Colonic mucosa (tissue), 4 donors: ENCODE measurements around the gene PCCA. TPM values are rescaled to one million over a fixed set of nuclear protein-coding genes. Genes with fewer than 3 reads are reported as not detected.
A peak's percentile ranks its signal among the peaks of the same experiment; 100 is the strongest.

Source experiments
- DNase-seq: peaks from one replicate; pipeline ENCODE4 v3.0.0-alpha.2; 2020
- H3K27ac ChIP-seq: fragments of 200-600 bp; one replicate; pipeline ENCODE4 v1.8.0; 2021
- H3K27me3 ChIP-seq: fragments of 200-600 bp; one replicate; pipeline ENCODE4 v1.8.0; 2021
- H3K36me3 ChIP-seq: fragments of 200-600 bp; one replicate; pipeline ENCODE4 v1.8.0; 2021
- H3K4me1 ChIP-seq: fragments of 200-600 bp; one replicate; pipeline ENCODE4 v1.8.0; 2021; ENCODE audit warnings: mild to moderate bottlenecking
- H3K4me3 ChIP-seq: fragments of 200-600 bp; one replicate; pipeline ENCODE4 v1.8.0; 2021
- H3K9ac ChIP-seq, 2 donors: one replicate each; pipeline ENCODE4 v1.7.0; 2013; ENCODE audit warnings: control low read depth in 2 of 2, low read depth in 2 of 2, low read length in 2 of 2
- H3K9me3 ChIP-seq: fragments of 200-600 bp; one replicate; pipeline ENCODE4 v1.8.0; 2021
- CTCF ChIP-seq: fragments of 200-600 bp; IDR thresholded peaks from one replicate; pipeline ENCODE4 v1.8.0; 2022; ENCODE audit warnings: antibody characterized with exemption, mild to moderate bottlenecking
- intact Hi-C: fragments of 100-400 bp; cut with DNase I; formaldehyde crosslinking; loops from one replicate; pipeline ENCODE4 v1.14.1; 2022
- total RNA-seq, 2 donors: library from RNA; stranded (reverse); fragmentation: NEBNext Ultra II Directional in 1 of 2; extraction: Animal tissue kit (Norgen Biotek cat#: 25700) in 1 of 2; gene quantifications; one replicate each; pipeline ENCODE4 v1.2.1, GENCODE V29; 2021
- donor health status: healthy.
- donor health status: DM: no; HTN: no; CAD: no.
- donor health status: DM: no; HTN: no; CAD: no.

PCCA gene
- total RNA-seq, 2 donors from 2014 or later, result 65.5 to 109 TPM

- intact Hi-C loops, result no loop called here
- no peak for TF ChIP-seq CTCF
- no peaks in the 10 kb centered on the region for H3K4me1 ChIP-seq
- no peaks in the 10 kb centered on the region for H3K36me3 ChIP-seq
- H3K9me3 ChIP-seq, result no peaks in the 10 kb centered on the region
- no peak for DNase-seq
- no peaks in the 10 kb centered on the region for H3K27me3 ChIP-seq
- no peak overlapping the region for H3K27ac ChIP-seq
- no peak overlapping the region for H3K4me3 ChIP-seq
- no peak overlapping the region for H3K9ac ChIP-seq
These were observed 388.1 kb downstream of the PCCA start for GRCh38 chr13:100476963-100477362.

- no peaks in the 10 kb centered on the region for H3K4me1 ChIP-seq
- H3K9ac ChIP-seq, result no peak overlapping the region
- no peaks in the 10 kb centered on the region for H3K36me3 ChIP-seq
- H3K27me3 ChIP-seq, result no peaks in the 10 kb centered on the region
- DNase-seq, result no peak
- intact Hi-C loops, result no loop called here
- TF ChIP-seq CTCF, result no peak
- no peaks in the 10 kb centered on the region for H3K9me3 ChIP-seq
- no peak overlapping the region for H3K27ac ChIP-seq
- no peak overlapping the region for H3K4me3 ChIP-seq
These were observed 389.4 kb downstream of the PCCA start for GRCh38 chr13:100478107-100478809.

GRCh38 chr13:100480676-100481075 lies 391.8 kb downstream of the PCCA start:
- DNase-seq, result no peak
- no peak for TF ChIP-seq CTCF
- Histone ChIP-seq H3K27me3 (no peaks in the 10 kb centered on the region), H3K4me1 (no peaks in the 10 kb centered on the region), H3K36me3 (no peaks in the 10 kb centered on the region), H3K27ac (no peak overlapping the region), H3K9me3 (no peaks in the 10 kb centered on the region), H3K9ac (no peak overlapping the region), H3K4me3 (no peak overlapping the region)
- intact Hi-C loops, result no loop called here

- Histone ChIP-seq H3K27ac (no peak overlapping the region), H3K9me3 (no peaks in the 10 kb centered on the region), H3K4me3 (no peak overlapping the region), H3K36me3 (no peaks in the 10 kb centered on the region), H3K4me1 (no peaks in the 10 kb centered on the region), H3K27me3 (no peaks in the 10 kb centered on the region), H3K9ac (no peak overlapping the region)
- no peak for TF ChIP-seq CTCF
- DNase-seq, result no peak
- intact Hi-C loops, result no loop called here
These were observed 394.2 kb downstream of the PCCA start for GRCh38 chr13:100483139-100483538.

- H3K9ac ChIP-seq, result no peak overlapping the region
- intact Hi-C loops, result no loop called here
- no peaks in the 10 kb centered on the region for H3K27me3 ChIP-seq
- peak overlapping the region; percentile 4 for H3K27ac ChIP-seq
- no peaks in the 10 kb centered on the region for H3K4me1 ChIP-seq
- no peak for TF ChIP-seq CTCF
- DNase-seq, result no peak
- H3K4me3 ChIP-seq, result no peak overlapping the region
- no peaks in the 10 kb centered on the region for H3K36me3 ChIP-seq
- H3K9me3 ChIP-seq, result no peaks in the 10 kb centered on the region
These were observed 395.0 kb downstream of the PCCA start for GRCh38 chr13:100483841-100484381.
